Panc1 (cell line): ENCODE measurements around the gene ZCCHC4.

ENCODE experiments used
- POLR2AphosphoS5 ChIP-seq: IDR thresholded peaks from 2 replicates; pipeline ENCODE4 v1.6.1; 2012; ENCODE audit warnings: mild to moderate bottlenecking, low read depth, low read length, moderate library complexity
- TF ChIP-seq, protein P1 (sequence below): fragments of 450-650 bp; IDR thresholded peaks from 2 replicates; pipeline ENCODE4 v1.5.1; 2017; ENCODE audit warnings: mild to moderate bottlenecking

DNA sequence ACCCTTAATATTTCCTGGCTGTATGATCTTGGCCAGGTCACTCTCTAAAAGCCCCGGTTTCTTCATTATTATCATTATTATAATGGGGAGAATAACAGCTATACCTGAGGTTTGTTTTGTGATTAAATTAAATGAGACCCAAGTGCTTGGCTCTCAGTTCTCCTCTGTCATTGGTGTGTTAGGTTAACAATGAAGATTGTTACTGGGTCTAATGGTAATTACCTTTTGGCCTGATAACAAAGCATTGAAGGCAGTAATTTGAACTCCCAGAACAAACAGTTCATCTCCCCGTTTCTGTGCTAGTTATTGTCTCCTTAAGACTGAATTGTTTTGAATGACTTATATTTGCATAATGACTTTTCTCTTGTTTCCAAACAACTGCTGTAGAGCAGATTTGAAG is 57.7 kb downstream of the ZCCHC4 start:
- TF ChIP-seq, protein P1, sequence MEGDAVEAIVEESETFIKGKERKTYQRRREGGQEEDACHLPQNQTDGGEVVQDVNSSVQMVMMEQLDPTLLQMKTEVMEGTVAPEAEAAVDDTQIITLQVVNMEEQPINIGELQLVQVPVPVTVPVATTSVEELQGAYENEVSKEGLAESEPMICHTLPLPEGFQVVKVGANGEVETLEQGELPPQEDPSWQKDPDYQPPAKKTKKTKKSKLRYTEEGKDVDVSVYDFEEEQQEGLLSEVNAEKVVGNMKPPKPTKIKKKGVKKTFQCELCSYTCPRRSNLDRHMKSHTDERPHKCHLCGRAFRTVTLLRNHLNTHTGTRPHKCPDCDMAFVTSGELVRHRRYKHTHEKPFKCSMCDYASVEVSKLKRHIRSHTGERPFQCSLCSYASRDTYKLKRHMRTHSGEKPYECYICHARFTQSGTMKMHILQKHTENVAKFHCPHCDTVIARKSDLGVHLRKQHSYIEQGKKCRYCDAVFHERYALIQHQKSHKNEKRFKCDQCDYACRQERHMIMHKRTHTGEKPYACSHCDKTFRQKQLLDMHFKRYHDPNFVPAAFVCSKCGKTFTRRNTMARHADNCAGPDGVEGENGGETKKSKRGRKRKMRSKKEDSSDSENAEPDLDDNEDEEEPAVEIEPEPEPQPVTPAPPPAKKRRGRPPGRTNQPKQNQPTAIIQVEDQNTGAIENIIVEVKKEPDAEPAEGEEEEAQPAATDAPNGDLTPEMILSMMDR: no peak
- TF ChIP-seq POLR2AphosphoS5: no peak
